Regular cardiac myocyte (primary cell): Measurements from ENCODE around the gene TGM4. TPM values are rescaled to one million over a fixed set of nuclear protein-coding genes. Genes with fewer than 3 reads are reported as not detected.

Source experiments
- total RNA-seq: library from RNA; depleted of rRNA; stranded (reverse); fragments of >200 nt; gene quantifications from 2 replicates; pipeline ENCODE4 v1.2.3, GENCODE V29; 2014

Gene TGM4
- total RNA-seq: not detected in 2 replicates

DNA sequence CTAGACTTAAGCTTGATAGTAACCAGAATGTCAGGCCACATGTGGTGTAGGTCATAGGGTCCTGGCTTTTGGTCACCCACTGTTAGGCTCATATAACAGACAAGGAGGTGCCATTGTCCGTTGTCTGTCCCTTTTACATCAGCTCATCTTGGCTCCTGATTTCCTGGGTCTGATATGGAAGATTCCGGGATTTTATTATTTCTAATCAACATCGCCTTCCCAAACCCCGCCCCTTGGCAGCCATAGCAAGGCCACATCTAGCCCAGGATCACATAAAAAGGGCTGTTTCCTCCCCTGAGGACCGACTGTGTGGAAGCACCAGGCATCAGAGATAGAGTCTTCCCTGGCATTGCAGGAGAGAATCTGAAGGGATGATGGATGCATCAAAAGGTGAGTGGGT, at the start of gene TGM4:
TGM4 (plus strand) TSS at position 301 of the 400 bp plus-strand sequence; CDS start at position 372, 71 bp downstream.

DNA sequence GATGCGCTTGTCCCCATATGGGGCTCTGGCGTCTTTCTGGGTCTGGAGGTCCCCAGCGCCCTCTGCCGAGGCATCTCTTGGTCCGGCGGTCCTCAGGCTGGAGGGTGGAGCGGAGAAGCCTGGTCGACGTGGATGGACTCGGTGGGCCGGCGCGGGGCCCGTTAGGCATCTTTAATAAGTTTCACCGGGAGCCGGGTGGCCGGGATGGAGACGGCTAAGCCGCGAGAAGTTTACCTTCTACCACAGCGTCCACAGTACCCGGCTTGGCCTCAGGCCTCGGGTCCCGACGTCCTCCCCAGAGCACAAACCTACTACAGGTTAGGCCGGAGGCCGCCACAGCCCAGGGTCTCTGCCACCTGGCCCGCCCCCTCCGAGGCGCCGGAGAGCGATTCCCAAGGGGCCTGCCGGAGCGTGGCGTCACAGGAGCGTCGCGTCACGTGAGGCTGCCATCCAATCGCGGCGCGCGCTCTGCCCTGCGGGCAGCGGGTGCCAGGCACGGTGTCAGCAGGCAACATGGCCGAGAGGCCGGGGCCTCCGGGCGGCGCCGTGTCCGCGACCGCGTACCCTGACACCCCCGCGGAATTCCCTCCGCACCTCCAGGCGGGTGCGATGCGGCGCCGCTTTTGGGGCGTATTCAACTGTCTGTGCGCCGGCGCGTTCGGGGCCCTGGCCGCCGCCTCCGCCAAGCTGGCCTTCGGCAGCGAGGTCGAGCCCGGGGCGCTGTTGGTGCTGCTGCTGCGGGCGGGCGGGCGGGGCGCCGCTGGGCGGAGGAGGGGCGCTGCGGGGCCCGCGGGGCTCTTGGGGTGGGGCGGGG, 12.8 kb upstream of the TGM4 start, which contains the start of gene TMEM42:
TMEM42 (plus strand) TSS at position 501 of the 814 bp plus-strand sequence; CDS start at position 514, 13 bp downstream.

Other genes starting within 250 kb of the TGM4 start
- 16.9 and 17.8 TPM in 2 replicates for gene ZNF197, start 249.6 kb upstream of the TGM4 start, total RNA-seq
- gene ZNF35, start 225.9 kb upstream of the TGM4 start, total RNA-seq: 9.9 and 12.1 TPM in 2 replicates
- gene ZNF502, start 161.9 kb upstream of the TGM4 start, total RNA-seq: 4.0 and 5.9 TPM in 2 replicates
- 4.5 and 5.2 TPM in 2 replicates for gene ZNF501, start 145.0 kb upstream of the TGM4 start, total RNA-seq
- 16.9 and 22.0 TPM in 2 replicates for gene KIAA1143, start 113.0 kb upstream of the TGM4 start, total RNA-seq
- 3.1 and 19.0 TPM in 2 replicates for gene KIF15, start 112.8 kb upstream of the TGM4 start, total RNA-seq
- gene TMEM42, start 12.7 kb upstream of the TGM4 start, total RNA-seq: 13.8 and 18.3 TPM in 2 replicates
- gene ZDHHC3, start 101.6 kb downstream of the TGM4 start, total RNA-seq: 36.4 and 42.0 TPM in 2 replicates
- gene EXOSC7, start 101.6 kb downstream of the TGM4 start, total RNA-seq: 47.6 and 54.1 TPM in 2 replicates
- gene CLEC3B, start 151.7 kb downstream of the TGM4 start, total RNA-seq: 3.8 and 23.7 TPM in 2 replicates